H1 (cell line): Measurements from ENCODE around the gene EHD2. TPM values are rescaled to one million over a fixed set of nuclear protein-coding genes. Genes with fewer than 3 reads are reported as not detected.
"Not testable (repeated sequence)": the region's sequence is repeated elsewhere in the genome, so short reads cannot be mapped to it uniquely, and the experiment has no call there.

ENCODE experiments used
- CTCF ChIA-PET: fragments of 300-600 bp; sonication (Branson Sonifier 250); formaldehyde crosslinking; loops from one replicate; lab custom pipeline; 2021; ENCODE audit not compliant: partially characterized antibody; lab: Charles Lee
- POLR2A ChIA-PET: fragments of 300-600 bp; sonication (Branson Sonifier 250); formaldehyde crosslinking; loops from one replicate; lab custom pipeline; 2021; ENCODE audit warnings: inconsistent platforms; ENCODE audit not compliant: partially characterized antibody; lab: Charles Lee
- DNase-seq, 2 experiments: peaks; one replicate each; pipeline versions ENCODE4 v3.0.0 to v3.0.0-alpha.2; 2010 to 2022; ENCODE audit warnings: low spot score in 2 of 2, low read depth in 1 of 2, mixed read lengths in 1 of 2
- FAIRE-seq: peaks from 2 replicates; lab custom pipeline; 2011; peaks lifted over from hg19 to GRCh38; lab: Jason Lieb, UNC
- H2AFZ ChIP-seq: 2 replicates; pipeline ENCODE4 v1.8.1; 2012; ENCODE audit warnings: low read length, inconsistent platforms
- H2AK5ac ChIP-seq: 2 replicates; pipeline ENCODE4 v1.6.1; 2013; ENCODE audit warnings: low read depth, low read length
- H2BK120ac ChIP-seq: replicated peaks from 2 replicates; pipeline ENCODE3; 2013; ENCODE audit warnings: low read depth, low read length, inconsistent platforms
- H2BK12ac ChIP-seq: 2 replicates; pipeline ENCODE4 v1.6.1; 2013; ENCODE audit warnings: low read depth, low read length
- H2BK15ac ChIP-seq: 2 replicates; pipeline ENCODE4 v1.6.1; 2013; ENCODE audit warnings: low read length
- H2BK20ac ChIP-seq: 2 replicates; pipeline ENCODE4 v1.6.1; 2013; ENCODE audit warnings: low read length
- H2BK5ac ChIP-seq: 2 replicates; pipeline ENCODE4 v1.6.1; 2013; ENCODE audit warnings: low read depth, low read length
- H3K14ac ChIP-seq: 2 replicates; pipeline ENCODE4 v1.6.1; 2013; ENCODE audit warnings: inconsistent platforms; ENCODE audit not compliant: insufficient read length
- H3K18ac ChIP-seq: 2 replicates; pipeline ENCODE4 v1.6.1; 2013; ENCODE audit warnings: low read length; ENCODE audit errors: extremely low read depth
- H3K23ac ChIP-seq: 2 replicates; pipeline ENCODE4 v1.6.1; 2013; ENCODE audit warnings: inconsistent platforms; ENCODE audit not compliant: insufficient read length
- H3K23me2 ChIP-seq: 2 replicates; pipeline ENCODE4 v1.6.1; 2013; ENCODE audit warnings: low read depth, low read length
- H3K27ac ChIP-seq: 2 replicates; pipeline ENCODE4 v1.6.1; 2011; ENCODE audit warnings: low read depth, low read length, inconsistent platforms
- H3K27me3 ChIP-seq, 4 experiments: replicated peaks in 1 of 4; 1 replicate in 1 of 4; 2 replicates in 3 of 4; pipeline versions ENCODE4 v1.6.1 to v1.8.1; 2011 to 2013; ENCODE audit warnings: low read length in 3 of 4, mild to moderate bottlenecking in 3 of 4, inconsistent platforms in 2 of 4, mixed read lengths in 2 of 4, moderate library complexity in 1 of 4; ENCODE audit not compliant: control insufficient read depth in 3 of 4, insufficient read depth in 3 of 4; ENCODE audit errors: extremely low read depth in 1 of 4
- H3K36me3 ChIP-seq, 4 experiments: 2 replicates each; pipeline versions ENCODE4 v1.6.1 to v1.8.1; 2011 to 2013; ENCODE audit warnings: mild to moderate bottlenecking in 4 of 4, low read length in 3 of 4, moderate library complexity in 2 of 4, control low read depth in 1 of 4, inconsistent platforms in 1 of 4; ENCODE audit not compliant: insufficient read depth in 4 of 4, control insufficient read depth in 2 of 4
- H3K4ac ChIP-seq: replicated peaks from 2 replicates; pipeline ENCODE3; 2013; ENCODE audit warnings: low read length, low read depth, mixed read lengths, inconsistent platforms; ENCODE audit not compliant: insufficient read length
- H3K4me1 ChIP-seq, 4 experiments: replicated peaks in 1 of 4; 1 replicate in 1 of 4; 2 replicates in 3 of 4; pipeline versions ENCODE4 v1.6.1 to v1.8.1; 2011 to 2013; ENCODE audit warnings: low read length in 3 of 4, inconsistent platforms in 2 of 4, mixed read lengths in 1 of 4; ENCODE audit not compliant: insufficient read depth in 4 of 4, control insufficient read depth in 3 of 4
- H3K4me2 ChIP-seq, 2 experiments: 2 replicates each; pipeline versions ENCODE4 v1.6.1 to v1.8.1; 2011 to 2013; ENCODE audit warnings: low read depth in 2 of 2, low read length in 2 of 2, control low read depth in 1 of 2, inconsistent platforms in 1 of 2, mild to moderate bottlenecking in 1 of 2; ENCODE audit not compliant: insufficient read depth in 1 of 2
- H3K4me3 ChIP-seq, 4 experiments: fragments of 200-600, 300-600 bp in 1 of 4; sonication (generic), shearing (Covaris generic), sonication (Bioruptor Twin) in 1 of 4; 2 replicates each; pipeline versions ENCODE4 v1.5.1 to v1.8.1; 2011 to 2016; ENCODE audit warnings: low read length in 4 of 4, low read depth in 3 of 4, control low read depth in 2 of 4, inconsistent platforms in 2 of 4, mild to moderate bottlenecking in 2 of 4, mixed read lengths in 1 of 4, moderate library complexity in 1 of 4; ENCODE audit not compliant: insufficient read depth in 2 of 4; ENCODE audit errors: extremely low read depth in 1 of 4
- H3K56ac ChIP-seq: replicated peaks from 2 replicates; pipeline ENCODE3; 2013; ENCODE audit warnings: low read depth, mild to moderate bottlenecking, mixed read lengths, low read length, inconsistent platforms; ENCODE audit not compliant: insufficient read length
- H3K79me1 ChIP-seq: 2 replicates; pipeline ENCODE4 v1.6.1; 2013; ENCODE audit warnings: low read depth, low read length, control low read depth
- H3K79me2 ChIP-seq, 2 experiments: 2 replicates each; pipeline versions ENCODE4 v1.6.1 to v1.8.1; 2012 to 2013; ENCODE audit warnings: low read length in 2 of 2, mild to moderate bottlenecking in 2 of 2, inconsistent platforms in 1 of 2; ENCODE audit not compliant: insufficient read depth in 2 of 2, control insufficient read depth in 1 of 2
- H3K9ac ChIP-seq, 4 experiments: replicated peaks in 1 of 4; 1 replicate in 1 of 4; 2 replicates in 3 of 4; pipeline versions ENCODE4 v1.6.1 to v1.8.1; 2011 to 2013; ENCODE audit warnings: low read depth in 3 of 4, low read length in 3 of 4, control low read depth in 2 of 4, mild to moderate bottlenecking in 2 of 4, moderate library complexity in 2 of 4, inconsistent platforms in 1 of 4; ENCODE audit errors: extremely low read depth in 1 of 4
- H3K9me3 ChIP-seq, 2 experiments: 2 replicates each; pipeline versions ENCODE4 v1.6.1 to v1.8.1; 2012 to 2013; ENCODE audit warnings: mild to moderate bottlenecking in 2 of 2, moderate library complexity in 2 of 2, control low read depth in 1 of 2, inconsistent platforms in 1 of 2, low read depth in 1 of 2, low read length in 1 of 2, mixed read lengths in 1 of 2; ENCODE audit not compliant: insufficient read depth in 2 of 2
- H4K20me1 ChIP-seq, 2 experiments: replicated peaks in 1 of 2; 2 replicates each; pipeline versions ENCODE3 to v1.8.1; 2011 to 2013; ENCODE audit warnings: inconsistent platforms in 2 of 2, low read length in 2 of 2, mild to moderate bottlenecking in 1 of 2; ENCODE audit not compliant: insufficient read depth in 2 of 2, control insufficient read depth in 1 of 2
- H4K5ac ChIP-seq: 2 replicates; pipeline ENCODE4 v1.6.1; 2013; ENCODE audit warnings: low read length, low read depth, mixed read lengths, inconsistent platforms; ENCODE audit not compliant: insufficient read length
- H4K8ac ChIP-seq: 2 replicates; pipeline ENCODE4 v1.8.0; 2013; ENCODE audit warnings: mild to moderate bottlenecking, moderate library complexity, low read length, inconsistent platforms; ENCODE audit not compliant: insufficient read depth; ENCODE audit errors: extremely low read depth
- H4K91ac ChIP-seq: replicated peaks from 2 replicates; pipeline ENCODE3; 2013; ENCODE audit warnings: low read length, mixed read lengths, inconsistent platforms; ENCODE audit not compliant: insufficient read length
- CTBP2 ChIP-seq: IDR thresholded peaks from 2 replicates; pipeline ENCODE4 v1.7.0; 2011; ENCODE audit warnings: borderline replicate concordance, mild to moderate bottlenecking, moderate library complexity, mixed read lengths, low read length; ENCODE audit not compliant: insufficient read depth, insufficient read length
- WGBS, 2 experiments: shearing (Covaris generic) in 1 of 2; methylation state at CpG; one replicate each; pipeline versions ENCODE4 v1.1.6 to v1.1.7; 2013 to 2015; ENCODE audit warnings: low lambda C conversion rate in 2 of 2, mixed read lengths in 2 of 2, inconsistent platforms in 1 of 2, low coverage in 1 of 2, missing lambda C conversion rate in 1 of 2; ENCODE audit not compliant: insufficient replicate concordance in 2 of 2, insufficient coverage in 1 of 2, insufficient read length in 1 of 2; ENCODE audit errors: extremely low coverage in 1 of 2, missing lambda C conversion rate in 1 of 2; 5-methylcytosine and 5-hydroxymethylcytosine counted together
- polyA plus RNA-seq, 7 experiments: library from polyadenylated mRNA; depleted of rRNA in 3 of 7; stranded (reverse) in 5 of 7; unstranded in 2 of 7; fragments of >200 nt in 5 of 7; fragments of 200-250 nt in 2 of 7; gene quantifications; 1 replicate in 5 of 7; 2 replicates in 1 of 7; 4 replicates in 1 of 7; pipeline versions ENCODE4 v1.2.1 to v1.2.3, GENCODE V29; 2011 to 2013; ENCODE audit warnings: missing spikeins in 2 of 7, mixed read lengths in 2 of 7
- total RNA-seq: library from RNA; stranded (reverse); fragmentation: NEBNext Ultra II Directional; extraction: Animal tissue kit (Norgen Biotek cat#: 25700); gene quantifications from 2 replicates; pipeline ENCODE4 v1.2.1, GENCODE V29; 2021

The EHD2 gene
- total and polyA plus RNA-seq, 2 of the 8 experiments (the other 6 are each of a cell fraction or from before 2014, with no cell fraction given), result 4.5 to 14.3 TPM

DNA sequence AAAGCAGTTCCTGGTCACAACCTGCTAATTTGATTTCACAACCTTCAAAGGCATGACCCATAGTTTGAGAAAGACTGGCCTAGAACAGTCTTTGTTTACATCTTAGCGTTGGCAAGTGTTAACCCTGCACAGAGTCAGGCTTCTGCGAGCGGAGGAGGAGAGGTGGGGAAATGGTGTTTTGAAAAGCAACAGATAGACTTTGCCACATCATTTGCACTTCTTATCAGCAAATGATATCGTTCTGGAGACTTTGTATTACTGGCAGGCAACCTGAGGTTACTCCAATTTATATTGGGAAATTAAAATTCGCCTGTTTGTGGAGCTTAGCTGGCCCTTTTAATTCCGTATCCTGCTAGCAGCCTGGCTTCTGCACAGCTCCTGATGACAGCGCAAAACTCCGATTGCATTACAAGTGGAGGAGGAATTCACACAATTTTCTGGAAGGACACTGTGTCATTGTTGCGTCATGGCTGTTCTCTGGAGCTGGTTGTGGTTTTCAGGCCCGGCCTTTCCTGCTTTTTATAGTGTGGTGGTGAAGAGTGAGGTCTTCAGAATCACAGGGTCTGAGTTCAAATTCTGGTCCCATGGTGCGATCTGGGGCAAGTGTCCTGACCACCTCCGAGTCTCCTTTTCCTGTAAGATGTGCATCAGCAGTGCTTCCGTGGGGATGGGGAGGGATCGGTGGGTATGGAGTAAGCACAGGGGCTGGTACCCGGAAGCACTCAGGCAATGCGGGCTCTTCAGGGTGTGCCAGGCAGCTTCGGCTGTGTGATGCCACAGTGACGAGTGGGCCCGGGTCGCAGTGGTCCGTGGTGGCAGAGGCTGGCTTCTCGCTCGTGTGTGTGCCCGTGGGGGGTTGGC is 49.1 kb upstream of the EHD2 start (continued):
- no peak for TF ChIP-seq CTBP2

DNA sequence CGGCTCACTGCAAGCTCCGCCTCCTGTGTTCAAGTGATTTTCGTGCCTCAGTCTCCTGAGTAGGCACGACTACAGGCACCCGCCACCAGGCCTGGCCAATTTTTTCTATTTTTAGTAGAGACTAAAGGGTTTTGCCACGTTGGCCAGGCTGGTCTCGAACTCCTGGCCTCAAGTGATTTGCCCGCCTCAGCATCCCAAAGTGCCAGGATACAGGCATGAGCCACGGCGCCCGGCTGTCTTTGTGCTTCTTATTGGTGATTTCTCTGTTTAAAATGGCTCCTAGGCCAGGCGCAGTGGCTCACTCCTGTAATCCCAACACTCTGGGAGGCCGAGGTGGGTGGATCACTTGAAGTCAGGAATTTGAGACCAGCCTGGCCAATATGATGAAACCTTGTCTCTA is 44.7 kb upstream of the EHD2 start:
- H3K14ac ChIP-seq, H3K9me3 ChIP-seq, DNase-seq, H3K4me2 ChIP-seq, H3K4ac ChIP-seq, H4K8ac ChIP-seq, H4K5ac ChIP-seq, H3K27ac ChIP-seq, H3K4me1 ChIP-seq, H2BK20ac ChIP-seq, H2BK12ac ChIP-seq, FAIRE-seq, H2AFZ ChIP-seq, H4K91ac ChIP-seq, H2AK5ac ChIP-seq, H3K23ac ChIP-seq, H3K56ac ChIP-seq, H3K9ac ChIP-seq, H3K4me3 ChIP-seq, H2BK5ac ChIP-seq, H3K18ac ChIP-seq, H2BK15ac ChIP-seq, H2BK120ac ChIP-seq, H3K27me3 ChIP-seq, H3K36me3 ChIP-seq: not testable (repeated sequence)
- Histone ChIP-seq H4K20me1 (peaks cover 7 to 16% of the 10 kb centered on the region in 2 experiments), H3K79me2 (peaks cover 0 to 46% of the 10 kb centered on the region in 2 experiments; a peak in 2 of 4 replicates), H3K79me1 (peaks cover 26% of the 10 kb centered on the region), H3K23me2 (peaks cover 13% of the 10 kb centered on the region; the same call in 1 of the 2 replicates)
- ChIA-PET POLR2A (interaction anchor here (0.7 to 1.9 kb wide), 3 partner anchors 8 to 83 kb away, joined by 3 to 6 read pairs (median 3); no protein-coding TSS in a partner anchor), CTCF (interaction anchor here (0.6 to 1.5 kb wide), 7 partner anchors 10 to 1500 kb away, joined by 3 to 4 read pairs (median 3); no protein-coding TSS in a partner anchor)
- 95% methylated on average over 13 of the region's 13 CpGs; no CpG with 5 or more reads in 1 of the 2 experiments for WGBS, 2 experiments
